Measurements from ENCODE around the gene HAAO. TPM values are rescaled to one million over a fixed set of nuclear protein-coding genes. Genes with fewer than 3 reads are reported as not detected.

Gene HAAO
- total RNA-seq, 1 donor from 2014 or later, result 6.4 TPM

GRCh38 chr2:42764096-42764495, 28.3 kb downstream of the HAAO start, which contains the start of gene OXER1:
OXER1 (minus strand) TSS chr2:42764135; CDS start chr2:42764062, 73 bp downstream.
- Histone ChIP-seq H3K4me3 (no peak within 1 kb of the TSS), H3K27ac (no peak within 1 kb of the TSS), H3K27me3 (no peaks in the 10 kb centered on the region), H3K9me3 (no peaks in the 10 kb centered on the region), H3K4me1 (no peaks in the 10 kb centered on the region), H3K36me3 (no peaks in the 10 kb centered on the region)
- ATAC-seq, result peak; percentile 45
- no peak for TF ChIP-seq CTCF (IDR thresholded peaks at IDR 0.05)
- no peak for DNase-seq
- intact Hi-C loops (cut with DNase I), result no loop called here

GRCh38 chr2:42762823-42763804, 29.3 kb downstream of the HAAO start:
- Histone ChIP-seq H3K27ac (no peak overlapping the region), H3K4me1 (no peaks in the 10 kb centered on the region), H3K27me3 (no peaks in the 10 kb centered on the region), H3K4me3 (no peak overlapping the region), H3K36me3 (no peaks in the 10 kb centered on the region), H3K9me3 (no peaks in the 10 kb centered on the region)
- no peak for DNase-seq
- intact Hi-C loops (cut with DNase I), result no loop called here
- no peak for TF ChIP-seq CTCF (IDR thresholded peaks at IDR 0.05)
- peak; percentile 5 for ATAC-seq

GRCh38 chr2:42762155-42762554, 30.2 kb downstream of the HAAO start:
- Histone ChIP-seq H3K36me3 (no peaks in the 10 kb centered on the region), H3K4me1 (no peaks in the 10 kb centered on the region), H3K9me3 (no peaks in the 10 kb centered on the region), H3K4me3 (no peak overlapping the region), H3K27me3 (no peaks in the 10 kb centered on the region), H3K27ac (no peak overlapping the region)
- no peak for TF ChIP-seq CTCF (IDR thresholded peaks at IDR 0.05)
- ATAC-seq (no peak), DNase-seq (no peak)
- intact Hi-C loops (cut with DNase I), result no loop called here

GRCh38 chr2:42761554-42761953, 30.8 kb downstream of the HAAO start:
- Histone ChIP-seq H3K27me3 (no peaks in the 10 kb centered on the region), H3K36me3 (no peaks in the 10 kb centered on the region), H3K4me3 (no peak overlapping the region), H3K27ac (no peak overlapping the region), H3K9me3 (no peaks in the 10 kb centered on the region), H3K4me1 (no peaks in the 10 kb centered on the region)
- ATAC-seq (no peak), DNase-seq (no peak)
- intact Hi-C loops (cut with DNase I), result no loop called here
- no peak for TF ChIP-seq CTCF (IDR thresholded peaks at IDR 0.05)

- H3K36me3 ChIP-seq, result no peaks in the 10 kb centered on the region
- no peak for TF ChIP-seq CTCF (IDR thresholded peaks at IDR 0.05)
- no peak overlapping the region for H3K4me3 ChIP-seq
- no peak overlapping the region for H3K27ac ChIP-seq
- H3K27me3 ChIP-seq, result no peaks in the 10 kb centered on the region
- peaks cover under 1% of the 10 kb centered on the region for H3K4me1 ChIP-seq
- intact Hi-C loops (cut with DNase I), result no loop called here
- no peaks in the 10 kb centered on the region for H3K9me3 ChIP-seq
- ATAC-seq (no peak), DNase-seq (no peak)
Measured at GRCh38 chr2:42758751-42759150, 33.6 kb downstream of the HAAO start.

Measured in upper lobe of right lung (tissue), 1 donor.